ENCODE results near the gene WDR5.

DNA sequence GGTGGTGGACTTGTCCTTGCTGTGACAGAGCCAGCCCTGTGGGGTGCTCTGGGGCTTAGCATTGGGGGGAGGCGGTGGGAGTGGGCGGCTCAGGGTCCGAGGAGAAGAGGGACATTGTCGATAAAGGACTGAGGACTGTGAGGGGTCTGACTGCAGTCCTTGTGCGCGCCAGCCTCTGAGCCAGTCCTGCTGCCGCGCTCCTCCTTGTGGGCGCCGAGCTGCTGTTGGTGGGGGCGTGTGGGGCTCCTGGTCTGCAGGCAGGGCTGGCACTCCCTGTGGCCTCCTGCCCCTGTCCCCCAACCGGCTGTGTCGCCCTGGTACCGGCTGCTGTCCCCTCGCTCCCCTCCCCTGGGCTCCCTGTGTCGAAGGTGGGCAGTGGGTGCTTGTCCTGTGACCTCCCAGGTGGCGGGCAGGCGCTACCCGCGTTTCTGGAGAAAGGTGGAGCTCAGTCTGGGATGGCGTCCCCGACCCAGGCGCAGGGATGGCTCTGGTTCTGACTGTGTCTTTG lies 21.6 kb downstream of the WDR5 start:
- TF ChIP-seq, protein P1, sequence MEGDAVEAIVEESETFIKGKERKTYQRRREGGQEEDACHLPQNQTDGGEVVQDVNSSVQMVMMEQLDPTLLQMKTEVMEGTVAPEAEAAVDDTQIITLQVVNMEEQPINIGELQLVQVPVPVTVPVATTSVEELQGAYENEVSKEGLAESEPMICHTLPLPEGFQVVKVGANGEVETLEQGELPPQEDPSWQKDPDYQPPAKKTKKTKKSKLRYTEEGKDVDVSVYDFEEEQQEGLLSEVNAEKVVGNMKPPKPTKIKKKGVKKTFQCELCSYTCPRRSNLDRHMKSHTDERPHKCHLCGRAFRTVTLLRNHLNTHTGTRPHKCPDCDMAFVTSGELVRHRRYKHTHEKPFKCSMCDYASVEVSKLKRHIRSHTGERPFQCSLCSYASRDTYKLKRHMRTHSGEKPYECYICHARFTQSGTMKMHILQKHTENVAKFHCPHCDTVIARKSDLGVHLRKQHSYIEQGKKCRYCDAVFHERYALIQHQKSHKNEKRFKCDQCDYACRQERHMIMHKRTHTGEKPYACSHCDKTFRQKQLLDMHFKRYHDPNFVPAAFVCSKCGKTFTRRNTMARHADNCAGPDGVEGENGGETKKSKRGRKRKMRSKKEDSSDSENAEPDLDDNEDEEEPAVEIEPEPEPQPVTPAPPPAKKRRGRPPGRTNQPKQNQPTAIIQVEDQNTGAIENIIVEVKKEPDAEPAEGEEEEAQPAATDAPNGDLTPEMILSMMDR (IDR thresholded peaks at IDR 0.05) = no peak
- no peak for TF ChIP-seq POLR2AphosphoS5 (IDR thresholded peaks at IDR 0.05)

Data from breast epithelium (tissue), 3 donors.